Activated naive CD4-positive, alpha-beta T cell treated with anti-CD3 and anti-CD28 coated beads, Interleukin-2, amount 10 ng/mL, durations not matched to agents 7 days and 5 days (primary cell): ENCODE data around the gene DBH.

Experiments used
- CTCF ChIA-PET: fragments of 350-600 bp; sonication (Branson Sonifier 250); formaldehyde crosslinking; loops from one replicate; lab custom pipeline; 2021; ENCODE audit warnings: antibody characterized with exemption; lab: Charles Lee
- DNase-seq: peaks from one replicate; pipeline ENCODE4 v3.0.0-alpha.2; 2020
- H3K27ac Mint-ChIP-seq: one replicate; pipeline ENCODE4 v1.8.0; 2021; ENCODE audit warnings: mild to moderate bottlenecking, moderate library complexity, mixed read lengths
- H3K27me3 Mint-ChIP-seq: one replicate; pipeline ENCODE4 v1.8.0; 2021; ENCODE audit warnings: mild to moderate bottlenecking, mixed read lengths
- H3K36me3 Mint-ChIP-seq: one replicate; pipeline ENCODE4 v1.8.0; 2021; ENCODE audit warnings: mixed read lengths
- H3K4me1 Mint-ChIP-seq: one replicate; pipeline ENCODE4 v1.8.0; 2021; ENCODE audit warnings: mixed read lengths
- H3K4me3 Mint-ChIP-seq: one replicate; pipeline ENCODE4 v1.8.0; 2021; ENCODE audit warnings: mild to moderate bottlenecking, moderate library complexity, mixed read lengths
- H3K9me3 Mint-ChIP-seq: one replicate; pipeline ENCODE4 v1.8.0; 2021; ENCODE audit warnings: mixed read lengths

Gene DBH

DNA sequence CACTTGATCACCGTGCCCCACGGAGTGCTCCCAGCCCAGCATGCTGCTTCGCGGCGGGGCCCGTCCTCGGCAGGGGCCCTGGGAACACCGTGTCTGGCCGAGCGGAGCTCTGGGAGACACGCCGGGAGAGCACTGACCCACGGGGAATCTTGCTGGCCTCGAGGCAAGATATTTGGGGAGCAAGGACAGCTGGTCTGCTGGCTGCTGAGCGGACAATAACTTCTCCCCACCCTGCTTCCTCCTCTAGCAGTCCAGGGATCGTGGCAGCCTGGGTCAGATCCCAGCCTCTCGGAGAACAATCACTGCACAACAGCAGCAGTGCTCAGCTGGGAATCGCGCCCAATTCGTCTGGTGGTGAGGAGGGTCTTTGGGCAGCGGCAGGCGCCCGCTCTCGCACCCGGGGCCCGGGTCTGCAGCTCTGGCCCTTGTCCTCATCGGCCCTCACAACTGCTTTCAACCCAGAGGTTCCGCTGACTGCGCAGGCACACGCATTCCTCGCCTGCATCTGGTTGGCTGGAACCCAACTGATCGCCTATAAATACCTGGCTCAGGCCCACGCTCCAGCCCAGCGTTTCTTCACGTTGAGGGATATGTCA lies 43.4 kb downstream of the DBH start:
- H3K27ac Mint-ChIP-seq, result peak overlapping the region; percentile 55
- no peak for DNase-seq
- CTCF ChIA-PET, result interaction anchor here (1.2 to 1.4 kb wide), 3 partner anchors 22 to 90 kb away, joined by 3 read pairs; no protein-coding TSS in a partner anchor
- H3K9me3 Mint-ChIP-seq, result no peaks in the 10 kb centered on the region
- no peak overlapping the region for H3K4me3 Mint-ChIP-seq
- peaks cover 61% of the 10 kb centered on the region for H3K4me1 Mint-ChIP-seq
- H3K36me3 Mint-ChIP-seq, result no peaks in the 10 kb centered on the region
- H3K27me3 Mint-ChIP-seq, result no peaks in the 10 kb centered on the region

DNA sequence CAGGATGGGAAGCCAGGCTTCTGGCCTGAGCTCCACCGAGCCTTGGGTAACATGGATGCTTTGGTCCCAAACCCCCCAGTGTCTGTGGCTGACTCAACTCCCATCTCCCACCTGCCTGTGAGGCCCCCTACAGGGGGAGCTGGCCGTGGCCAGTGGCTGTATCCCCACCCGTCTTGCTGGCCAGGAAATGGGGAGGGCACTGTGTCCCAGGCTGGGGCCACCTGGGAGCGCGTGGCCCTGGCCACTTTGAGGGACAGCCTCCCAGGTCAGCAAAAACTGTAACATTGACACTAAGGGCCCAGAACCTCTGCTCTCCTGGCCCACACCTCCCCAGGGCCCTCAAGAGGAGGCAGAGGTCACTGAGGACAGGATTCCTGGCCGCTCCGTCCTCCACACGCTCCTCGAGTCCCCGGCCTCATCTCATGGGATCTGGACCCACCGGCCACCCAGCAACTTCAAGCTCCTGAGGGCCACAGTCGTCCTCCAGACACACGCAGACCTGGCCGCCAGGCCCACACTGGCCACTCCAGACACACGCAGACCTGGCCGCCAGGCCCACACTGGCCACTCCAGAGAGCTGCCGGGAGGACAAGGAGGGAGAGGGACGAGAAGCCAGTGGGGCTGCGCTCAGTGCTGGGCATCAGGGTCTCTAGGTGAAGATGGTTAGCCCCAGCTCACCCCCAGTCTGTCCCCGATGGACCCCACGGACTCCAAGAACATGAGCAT lies 44.2 kb downstream of the DBH start:
- H3K27me3 Mint-ChIP-seq, result no peaks in the 10 kb centered on the region
- H3K9me3 Mint-ChIP-seq, result no peaks in the 10 kb centered on the region
- H3K4me3 Mint-ChIP-seq, result no peak overlapping the region
- H3K4me1 Mint-ChIP-seq, result peaks cover 64% of the 10 kb centered on the region
- peak overlapping the region; percentile 69 for H3K27ac Mint-ChIP-seq
- DNase-seq, result no peak
- CTCF ChIA-PET, result interaction anchor here (1.4 kb wide), 1 partner anchor 21 kb away, joined by 3 read pairs; no protein-coding TSS in a partner anchor
- no peaks in the 10 kb centered on the region for H3K36me3 Mint-ChIP-seq

DNA sequence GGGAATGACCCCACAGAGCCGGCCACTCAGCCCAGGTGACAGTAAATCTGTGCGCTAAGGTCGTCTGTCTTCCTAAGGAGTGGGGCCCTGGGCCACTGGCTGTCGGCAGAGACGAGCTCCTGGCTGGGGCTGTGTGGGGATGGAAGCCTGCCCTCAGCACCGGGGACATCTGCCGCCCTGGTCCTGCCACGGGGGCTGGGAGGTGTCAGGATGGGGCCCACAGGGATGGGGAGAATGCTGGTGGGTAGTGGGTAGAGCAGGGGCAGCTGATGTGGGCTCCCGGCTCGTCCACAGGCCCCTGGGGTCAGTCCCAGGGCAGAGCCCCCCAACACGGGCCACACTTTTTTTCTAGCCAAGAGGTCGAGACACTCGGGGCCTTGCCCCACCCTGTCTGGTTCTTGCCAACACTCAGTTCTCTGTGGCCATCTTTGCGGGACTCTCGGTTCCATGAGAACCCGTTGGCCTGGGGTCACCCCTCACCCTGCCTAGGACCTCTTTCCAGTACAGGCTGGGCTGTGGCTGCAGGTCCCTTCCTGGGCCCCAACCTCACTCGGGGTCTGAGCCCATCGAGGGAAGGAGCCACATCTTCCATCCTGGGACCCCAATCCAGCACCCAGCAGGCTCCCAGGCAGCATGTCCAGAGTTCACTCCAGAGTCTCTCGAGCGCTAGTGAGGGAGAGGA lies 45.0 kb downstream of the DBH start:
- Mint-ChIP-seq H3K27me3 (no peaks in the 10 kb centered on the region), H3K27ac (peak overlapping the region; percentile 69), H3K4me1 (peaks cover 59% of the 10 kb centered on the region), H3K9me3 (no peaks in the 10 kb centered on the region), H3K36me3 (no peaks in the 10 kb centered on the region), H3K4me3 (no peak overlapping the region)
- DNase-seq, result no peak
- CTCF ChIA-PET, result no interaction called here

GRCh38 chr9:133681658-133682306 lies 45.6 kb downstream of the DBH start:
- Mint-ChIP-seq H3K9me3 (no peaks in the 10 kb centered on the region), H3K4me1 (peaks cover 57% of the 10 kb centered on the region), H3K4me3 (no peak overlapping the region), H3K27ac (peak overlapping the region; percentile 58), H3K36me3 (no peaks in the 10 kb centered on the region), H3K27me3 (no peaks in the 10 kb centered on the region)
- no peak for DNase-seq
- CTCF ChIA-PET, result no interaction called here

DNA sequence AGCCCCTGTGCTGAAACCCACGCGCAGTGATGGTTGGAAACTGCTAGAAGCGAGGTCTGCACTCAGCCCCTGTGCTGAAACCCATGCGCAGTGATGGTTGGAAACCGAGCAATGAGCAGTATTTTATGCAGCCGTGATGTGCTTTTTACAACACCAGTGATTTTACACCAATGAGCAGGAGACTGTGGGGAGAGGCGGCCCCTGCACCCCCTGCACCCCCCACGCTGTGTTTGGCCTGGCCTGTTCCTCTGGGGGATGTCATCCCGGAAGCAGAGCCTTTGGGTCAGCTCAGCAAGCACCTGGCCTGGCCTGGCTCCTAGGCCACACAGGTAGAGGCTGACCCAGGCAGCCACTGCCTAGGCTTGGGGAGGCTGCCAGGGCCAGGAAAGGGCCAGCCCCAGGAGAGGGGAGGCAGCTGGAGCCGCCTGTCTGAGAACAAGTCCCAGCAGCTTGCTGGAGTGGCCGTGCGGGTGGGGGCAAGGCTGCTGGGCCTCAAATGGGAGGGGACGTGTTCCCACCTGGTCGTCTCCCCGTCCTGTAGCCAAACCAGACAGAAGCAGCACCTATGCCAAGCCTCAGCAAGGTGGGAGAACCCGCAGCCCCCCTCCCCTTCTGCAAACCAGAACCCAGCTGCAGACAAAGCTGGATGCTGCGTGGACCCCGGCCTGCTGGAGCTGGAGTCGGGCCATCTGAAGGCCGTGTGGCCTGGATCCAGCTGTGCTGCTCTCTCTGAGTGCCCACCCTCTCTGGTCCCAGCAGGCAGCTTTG lies 46.8 kb downstream of the DBH start:
- H3K27me3 Mint-ChIP-seq, result no peaks in the 10 kb centered on the region
- peak overlapping the region; percentile 99 for H3K27ac Mint-ChIP-seq
- no peaks in the 10 kb centered on the region for H3K9me3 Mint-ChIP-seq
- no peak for DNase-seq
- no peaks in the 10 kb centered on the region for H3K36me3 Mint-ChIP-seq
- CTCF ChIA-PET, result interaction anchor here (1.0 to 1.6 kb wide), 5 partner anchors 11 to 100 kb away, joined by 3 to 9 read pairs (median 3); no protein-coding TSS in a partner anchor
- H3K4me3 Mint-ChIP-seq, result peak overlapping the region; percentile 70
- peaks cover 47% of the 10 kb centered on the region for H3K4me1 Mint-ChIP-seq

DNA sequence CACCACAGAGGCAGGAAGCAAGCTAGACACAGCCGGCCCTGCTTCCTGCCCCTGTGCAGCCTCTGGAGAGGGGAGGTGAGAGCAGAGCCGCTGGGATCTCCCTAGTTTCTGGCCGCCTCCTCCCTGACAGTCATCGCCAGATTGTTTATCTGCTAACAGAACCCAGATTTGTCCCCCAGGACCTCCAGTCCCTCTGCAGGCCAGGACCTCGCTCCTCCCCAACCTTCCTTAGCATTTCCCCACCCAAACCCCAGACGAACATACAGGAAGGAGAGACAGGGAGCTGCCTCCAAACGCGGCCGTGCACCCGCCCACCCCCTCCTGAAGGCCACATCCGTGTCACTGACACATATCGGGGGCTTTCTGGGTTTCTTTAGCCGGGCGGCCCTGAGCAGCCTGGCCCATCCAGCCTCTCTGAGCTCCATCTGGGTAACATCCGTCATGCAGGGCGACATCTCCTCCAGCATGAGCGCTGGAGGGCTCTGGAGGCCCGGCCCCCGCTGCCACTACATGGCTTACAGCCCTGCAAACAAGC lies 47.5 kb downstream of the DBH start:
- no peaks in the 10 kb centered on the region for H3K27me3 Mint-ChIP-seq
- H3K27ac Mint-ChIP-seq, result peak overlapping the region; percentile 99
- H3K4me1 Mint-ChIP-seq, result peaks cover 41% of the 10 kb centered on the region
- peak; percentile 81 for DNase-seq
- no peaks in the 10 kb centered on the region for H3K36me3 Mint-ChIP-seq
- H3K9me3 Mint-ChIP-seq, result no peaks in the 10 kb centered on the region
- CTCF ChIA-PET, result interaction anchor here (1.0 to 1.6 kb wide), 7 partner anchors 10 to 99 kb away, joined by 3 to 9 read pairs (median 3); no protein-coding TSS in a partner anchor
- peak overlapping the region; percentile 70 for H3K4me3 Mint-ChIP-seq

GRCh38 chr9:133684121-133684935 lies 48.2 kb downstream of the DBH start:
- CTCF ChIA-PET, result interaction anchor here (1.0 to 1.6 kb wide), 6 partner anchors 9 to 98 kb away, joined by 3 to 9 read pairs (median 4); no protein-coding TSS in a partner anchor
- peak overlapping the region; percentile 99 for H3K27ac Mint-ChIP-seq
- H3K9me3 Mint-ChIP-seq, result no peaks in the 10 kb centered on the region
- DNase-seq, result no peak
- H3K36me3 Mint-ChIP-seq, result no peaks in the 10 kb centered on the region
- peaks cover 37% of the 10 kb centered on the region for H3K4me1 Mint-ChIP-seq
- H3K27me3 Mint-ChIP-seq, result no peaks in the 10 kb centered on the region
- peak overlapping the region; percentile 70 for H3K4me3 Mint-ChIP-seq

DNA sequence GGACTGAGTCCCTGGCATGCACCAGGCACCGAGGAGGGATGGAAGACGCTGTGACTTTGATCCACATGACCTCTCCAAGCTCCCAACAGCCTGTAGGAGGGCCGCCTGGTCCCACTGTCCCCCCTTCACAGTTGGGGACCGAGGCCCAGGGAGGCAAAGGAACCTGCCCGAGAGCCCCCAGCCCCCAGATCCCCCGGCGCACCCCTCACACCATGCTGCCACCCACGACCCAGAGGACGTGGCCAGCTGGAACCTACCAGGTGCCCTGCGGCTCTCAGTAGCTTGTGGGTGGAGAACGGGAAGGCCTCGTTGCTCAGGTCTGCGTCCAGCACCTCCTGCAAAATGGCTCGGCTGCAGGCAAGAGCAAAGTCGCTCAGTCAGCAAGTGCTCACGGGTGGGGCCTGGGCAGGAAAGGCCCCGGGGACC lies 48.8 kb downstream of the DBH start:
- Mint-ChIP-seq H3K4me1 (peaks cover 37% of the 10 kb centered on the region), H3K9me3 (no peaks in the 10 kb centered on the region), H3K27ac (no peak overlapping the region), H3K27me3 (no peaks in the 10 kb centered on the region), H3K4me3 (no peak overlapping the region), H3K36me3 (no peaks in the 10 kb centered on the region)
- CTCF ChIA-PET, result interaction anchor here (1.2 to 1.5 kb wide), 2 partner anchors 32 to 96 kb away, joined by 3 to 4 read pairs; no protein-coding TSS in a partner anchor
- DNase-seq, result no peak

DNA sequence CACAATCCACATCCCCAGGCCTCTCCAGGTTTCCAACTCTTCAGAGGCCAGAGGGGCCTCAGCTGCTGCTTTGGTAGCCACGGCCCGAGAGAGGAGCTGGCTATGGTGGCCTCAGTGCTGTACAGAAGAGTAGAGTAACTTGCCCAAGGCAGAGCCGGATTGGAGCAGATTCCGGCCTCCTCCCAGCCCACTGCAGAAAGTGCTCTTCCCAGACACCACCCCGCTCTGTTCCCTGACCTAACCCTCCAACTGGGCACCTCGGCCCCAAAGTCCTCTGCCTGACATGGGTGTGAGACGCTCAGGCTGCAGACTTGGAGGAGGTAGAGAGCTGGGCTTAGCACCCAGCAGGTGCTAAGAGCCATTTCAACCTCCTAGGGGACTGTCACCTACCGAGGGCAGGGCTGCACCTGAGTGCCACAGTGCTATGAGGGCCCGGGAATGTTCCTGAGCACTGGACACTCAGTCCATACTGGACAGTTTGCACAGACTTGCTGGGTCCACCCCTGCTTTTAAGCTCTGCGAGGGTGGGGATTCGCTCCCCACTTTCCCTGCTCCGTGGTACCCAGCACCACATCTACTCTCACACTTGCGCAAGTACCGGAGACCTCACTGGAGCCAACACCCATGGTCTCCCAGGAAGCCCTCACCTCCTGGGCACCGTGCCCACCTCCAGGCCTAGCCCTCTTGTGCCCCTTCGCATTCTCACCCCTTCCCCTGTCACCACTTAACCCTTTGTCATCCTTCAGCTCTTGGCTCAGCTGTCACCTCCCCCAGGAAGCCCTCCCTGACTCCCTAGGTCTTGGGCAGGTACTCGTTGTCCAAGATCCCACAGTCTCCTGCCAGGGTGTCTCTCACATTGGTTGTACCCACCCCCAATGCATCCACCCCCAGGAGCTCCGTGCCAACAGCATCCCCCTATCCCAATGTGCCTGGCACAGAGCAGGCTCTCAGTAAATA lies 49.8 kb downstream of the DBH start:
- Mint-ChIP-seq H3K4me1 (peaks cover 37% of the 10 kb centered on the region), H3K27ac (no peak overlapping the region), H3K36me3 (no peaks in the 10 kb centered on the region), H3K9me3 (no peaks in the 10 kb centered on the region), H3K27me3 (no peaks in the 10 kb centered on the region), H3K4me3 (no peak overlapping the region)
- no peak for DNase-seq
- CTCF ChIA-PET, result no interaction called here

GRCh38 chr9:133686642-133687575 lies 50.7 kb downstream of the DBH start:
- no peaks in the 10 kb centered on the region for H3K9me3 Mint-ChIP-seq
- no peaks in the 10 kb centered on the region for H3K27me3 Mint-ChIP-seq
- CTCF ChIA-PET, result no interaction called here
- H3K4me3 Mint-ChIP-seq, result no peak overlapping the region
- DNase-seq, result no peak
- H3K27ac Mint-ChIP-seq, result peak overlapping the region; percentile 71
- peaks cover 35% of the 10 kb centered on the region for H3K4me1 Mint-ChIP-seq
- H3K36me3 Mint-ChIP-seq, result no peaks in the 10 kb centered on the region
